GM19397 (cell line): ENCODE measurements around the gene EPHX1.
A peak's percentile ranks its signal among the peaks of the same experiment; 100 is the strongest.
"Not testable (repeated sequence)": the region's sequence is repeated elsewhere in the genome, so short reads cannot be mapped to it uniquely, and the experiment has no call there.

ENCODE experiments used
- ATAC-seq: cut with Tn5 transposase; IDR thresholded peaks from one replicate; pipeline ENCODE4 v1.9.1; 2021; ENCODE audit warnings: mild to moderate bottlenecking, moderate library complexity; ENCODE audit not compliant: unreplicated experiment

Gene EPHX1

GRCh38 chr1:225777058-225777582 is 32.8 kb upstream of the EPHX1 start:
- ATAC-seq: peak; percentile 1

GRCh38 chr1:225777583-225778336 is 32.2 kb upstream of the EPHX1 start, which contains the start of gene SRP9:
TSS of gene SRP9 (plus strand) at chr1:225777826. CDS start at chr1:225777941, 115 bp downstream.
- ATAC-seq: peak; percentile 99

GRCh38 chr1:225778337-225778669 is 31.6 kb upstream of the EPHX1 start:
- ATAC-seq: no peak

- ATAC-seq: not testable (repeated sequence)
These were observed 30.8 kb upstream of the EPHX1 start for GRCh38 chr1:225779165-225779564.

GRCh38 chr1:225780134-225780533 is 29.8 kb upstream of the EPHX1 start:
- ATAC-seq: no peak

GRCh38 chr1:225780630-225781029 is 29.3 kb upstream of the EPHX1 start:
- no peak for ATAC-seq

- ATAC-seq: not testable (repeated sequence)
These were observed 20.8 kb upstream of the EPHX1 start for GRCh38 chr1:225789142-225789541.

- no peak for ATAC-seq
These were observed 15.0 kb upstream of the EPHX1 start for GRCh38 chr1:225794954-225795353.

- not testable (repeated sequence) for ATAC-seq
These were observed 13.8 kb upstream of the EPHX1 start for GRCh38 chr1:225796097-225796496.

GRCh38 chr1:225801146-225801545 is 8.8 kb upstream of the EPHX1 start:
- not testable (repeated sequence) for ATAC-seq

GRCh38 chr1:225806249-225806648 is 3.7 kb upstream of the EPHX1 start:
- no peak for ATAC-seq

- not testable (repeated sequence) for ATAC-seq
These were observed 3.2 kb upstream of the EPHX1 start for GRCh38 chr1:225806736-225807135.

- no peak for ATAC-seq
These were observed 1.8 kb upstream of the EPHX1 start for GRCh38 chr1:225808136-225808535.

- not testable (repeated sequence) for ATAC-seq
These were observed 935 bp downstream of the EPHX1 start for GRCh38 chr1:225810579-225811538.

- ATAC-seq: no peak
These were observed 1.9 kb downstream of the EPHX1 start for GRCh38 chr1:225811622-225812487.

- no peak for ATAC-seq
These were observed 2.7 kb downstream of the EPHX1 start for GRCh38 chr1:225812488-225813213.

- ATAC-seq: no peak
These were observed 3.5 kb downstream of the EPHX1 start for GRCh38 chr1:225813214-225813964.

- no peak for ATAC-seq
These were observed 4.5 kb downstream of the EPHX1 start for GRCh38 chr1:225814381-225814780.

GRCh38 chr1:225815090-225815489 is 5.2 kb downstream of the EPHX1 start:
- not testable (repeated sequence) for ATAC-seq
